NCI-H1436 treated with DMSO at 0.1 percent for 48 hours (cell line): ENCODE measurements around the gene CRISPLD2.

Source experiments
- DNase-seq: peaks from one replicate; lab custom pipeline; 2025; lab: John Stamatoyannopoulos, UW

CRISPLD2 gene

GRCh38 chr16:84913315-84913714 is 93.5 kb downstream of the CRISPLD2 start:
- no peak for DNase-seq

DNA sequence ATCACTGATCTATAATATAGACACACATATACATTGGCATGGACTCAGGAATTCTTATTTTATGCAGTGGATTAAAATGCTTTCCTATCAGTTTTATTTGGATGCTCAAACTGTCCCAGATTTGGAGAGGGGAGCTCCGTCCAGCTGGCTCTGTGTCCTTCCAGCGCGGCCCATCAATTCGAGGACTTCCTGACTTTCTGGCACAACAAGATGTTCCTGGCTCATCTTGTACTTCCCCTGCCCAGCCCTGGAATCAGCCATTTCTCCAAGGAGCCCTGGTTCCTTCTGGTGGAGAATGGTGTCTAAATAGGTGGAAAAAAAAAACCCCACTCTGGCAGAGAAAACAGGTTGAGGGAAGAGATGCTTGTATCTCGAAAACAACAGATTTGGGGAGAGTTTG is 94.5 kb downstream of the CRISPLD2 start:
- DNase-seq = no peak

GRCh38 chr16:84916178-84916577 is 96.4 kb downstream of the CRISPLD2 start:
- DNase-seq = no peak

- no peak for DNase-seq
Observed at GRCh38 chr16:84916850-84917249, 97.1 kb downstream of the CRISPLD2 start.

DNA sequence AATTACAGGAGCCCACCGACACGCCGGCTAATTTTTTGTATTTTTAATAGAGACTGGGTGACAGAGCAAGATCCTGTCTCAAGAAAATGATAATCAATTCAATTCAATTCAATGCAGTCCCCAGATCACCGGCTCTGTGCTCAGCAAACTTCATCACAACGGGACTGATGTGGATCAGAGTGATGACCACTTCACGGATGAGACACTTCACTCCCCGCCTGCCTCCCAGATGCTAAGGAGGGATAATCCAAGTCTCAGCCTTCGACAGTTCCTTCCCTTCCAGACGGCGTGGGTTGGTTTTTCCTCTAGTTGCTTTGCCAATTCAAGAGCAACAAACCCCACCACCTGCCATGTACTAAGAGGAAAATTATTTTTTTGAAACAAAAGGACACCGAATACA is 97.7 kb downstream of the CRISPLD2 start:
- DNase-seq = no peak

GRCh38 chr16:84918006-84918909 is 98.5 kb downstream of the CRISPLD2 start:
- no peak for DNase-seq

DNA sequence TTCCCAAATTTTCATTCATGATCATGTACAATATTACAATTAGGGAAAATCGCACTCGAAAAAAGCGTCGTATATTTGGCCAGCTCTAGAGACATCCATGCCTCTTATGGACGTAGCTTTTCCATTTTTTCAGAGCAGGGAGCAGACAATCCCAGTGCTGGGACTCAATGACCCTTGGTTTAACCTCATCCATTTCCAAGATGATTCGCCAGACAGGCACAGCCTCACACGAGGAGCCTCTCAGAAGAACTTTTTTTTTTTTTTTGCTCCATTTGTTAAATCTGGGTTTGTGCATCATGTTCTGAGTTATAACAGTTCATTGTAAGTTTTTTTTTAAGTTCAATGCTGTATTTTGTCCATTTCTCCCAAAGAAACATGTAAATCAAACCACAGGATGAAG is 99.5 kb downstream of the CRISPLD2 start:
- DNase-seq = no peak

- no peak for DNase-seq
Observed at GRCh38 chr16:84919708-84920107, 99.9 kb downstream of the CRISPLD2 start.

DNA sequence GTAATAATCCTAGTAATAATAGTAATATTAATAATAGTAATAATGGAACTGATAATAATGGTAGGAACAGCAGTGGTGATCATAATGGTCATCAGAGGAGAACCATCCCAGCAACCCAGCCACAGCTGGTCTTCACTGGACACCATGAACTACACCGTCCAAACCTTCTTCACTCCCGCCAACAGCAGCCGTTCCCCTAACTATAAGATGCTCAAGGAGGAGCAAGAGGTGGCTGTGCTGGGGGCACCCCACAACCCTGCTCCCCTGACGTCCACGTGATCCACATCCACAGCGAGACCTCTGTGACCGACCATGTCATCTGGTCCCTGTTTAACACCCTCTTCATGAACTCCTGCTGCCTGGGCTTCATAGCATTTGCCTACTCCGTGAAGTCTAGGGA is 100.5 kb downstream of the CRISPLD2 start:
- no peak for DNase-seq

DNA sequence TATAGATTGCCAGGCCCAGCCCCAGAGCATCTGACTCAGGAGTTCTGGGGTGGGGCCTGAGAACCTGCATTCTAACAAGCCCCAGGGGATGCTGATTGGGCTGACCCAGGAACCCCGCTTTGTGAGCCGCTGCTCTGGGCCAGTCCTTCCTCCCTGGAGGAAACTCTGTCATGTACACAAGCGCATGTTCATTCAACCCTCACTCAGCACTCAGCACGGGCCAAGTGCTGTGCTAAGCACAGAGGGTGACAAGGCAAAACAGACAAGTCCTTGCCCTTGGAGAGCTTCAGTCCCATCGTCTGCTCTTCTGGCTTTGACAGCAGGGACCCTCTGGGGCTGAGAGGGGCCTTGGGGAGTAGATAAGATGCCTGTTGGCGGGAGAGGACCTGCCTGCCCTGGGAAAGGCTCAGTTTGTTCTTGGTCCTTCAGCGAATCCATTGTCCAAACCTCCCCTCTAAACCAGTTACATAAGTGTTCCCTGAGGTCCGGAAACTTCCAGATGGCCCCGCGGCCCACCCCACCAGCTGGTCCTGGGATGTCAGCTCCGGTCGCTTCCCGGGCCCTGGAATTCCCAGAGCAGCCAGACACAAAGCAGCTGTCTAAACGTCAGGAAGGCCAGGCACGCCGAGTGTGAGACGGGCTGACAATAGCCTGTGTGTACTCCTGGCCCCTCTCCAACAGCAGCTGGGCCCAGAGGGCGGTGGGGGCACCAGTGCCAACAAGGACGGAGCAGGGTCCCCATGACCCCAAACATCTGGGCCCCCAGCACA is 102.8 kb downstream of the CRISPLD2 start:
- no peak for DNase-seq

- DNase-seq = no peak
Observed at GRCh38 chr16:84924331-84925091, 104.7 kb downstream of the CRISPLD2 start.

GRCh38 chr16:84925092-84925772 is 105.4 kb downstream of the CRISPLD2 start:
- no peak for DNase-seq

GRCh38 chr16:84925773-84926372 is 106.1 kb downstream of the CRISPLD2 start:
- DNase-seq = no peak

DNA sequence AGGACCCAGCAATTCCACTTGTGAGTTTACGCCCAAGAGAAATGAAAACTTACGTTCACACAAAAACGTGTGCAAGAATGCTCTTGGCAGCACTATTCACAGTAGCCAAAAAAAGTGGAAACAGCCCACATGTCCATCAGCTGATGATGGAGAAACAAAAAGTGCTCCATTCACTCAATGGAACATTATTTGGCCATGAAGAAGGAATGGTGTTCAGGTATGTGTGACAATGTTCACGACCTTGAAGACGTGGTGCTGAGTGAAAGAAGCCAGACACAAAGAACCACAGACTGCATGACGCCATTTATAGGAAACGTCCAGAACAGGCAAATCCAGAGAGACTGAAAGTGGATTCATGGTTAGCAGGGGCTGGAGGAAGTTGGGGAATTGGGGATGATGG is 106.7 kb downstream of the CRISPLD2 start:
- DNase-seq = no peak

- no peak for DNase-seq
Observed at GRCh38 chr16:84927621-84928591, 108.1 kb downstream of the CRISPLD2 start.

DNA sequence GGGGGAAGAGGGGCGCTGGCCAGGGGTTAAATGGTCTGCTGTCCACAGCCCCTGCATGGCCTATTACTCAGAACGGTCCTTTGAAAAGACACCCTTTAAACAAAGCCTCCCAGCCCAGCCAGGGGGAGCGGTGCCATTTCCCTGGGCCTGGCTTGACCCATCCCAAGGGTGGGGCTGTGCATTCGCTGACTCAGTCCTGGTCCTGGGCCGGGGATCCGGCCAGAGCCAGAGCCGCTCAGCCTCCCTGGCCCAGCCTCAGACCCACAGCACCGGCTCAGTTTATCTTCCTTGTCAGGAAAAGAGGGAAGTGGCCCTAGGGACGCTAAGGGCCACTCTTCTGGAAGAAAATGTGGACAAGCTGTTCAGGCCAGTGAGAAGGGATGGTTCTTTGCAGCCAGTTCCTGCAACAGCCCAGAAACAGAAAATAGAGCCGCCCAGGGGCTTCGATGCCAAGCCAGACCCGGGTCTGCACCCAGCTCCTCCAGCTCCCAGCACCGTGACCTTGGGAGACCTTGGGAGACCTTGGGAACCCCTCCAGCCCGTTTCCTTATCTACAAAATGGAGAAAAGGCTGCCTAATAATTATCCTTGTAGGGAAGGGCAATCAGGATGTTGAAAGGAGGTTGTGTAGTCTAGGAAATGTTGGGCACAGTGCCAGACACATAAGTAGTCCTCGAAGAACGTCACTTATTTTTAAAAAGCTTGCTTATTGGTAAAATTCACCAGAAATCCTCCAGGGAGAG is 109.1 kb downstream of the CRISPLD2 start:
- no peak for DNase-seq

DNA sequence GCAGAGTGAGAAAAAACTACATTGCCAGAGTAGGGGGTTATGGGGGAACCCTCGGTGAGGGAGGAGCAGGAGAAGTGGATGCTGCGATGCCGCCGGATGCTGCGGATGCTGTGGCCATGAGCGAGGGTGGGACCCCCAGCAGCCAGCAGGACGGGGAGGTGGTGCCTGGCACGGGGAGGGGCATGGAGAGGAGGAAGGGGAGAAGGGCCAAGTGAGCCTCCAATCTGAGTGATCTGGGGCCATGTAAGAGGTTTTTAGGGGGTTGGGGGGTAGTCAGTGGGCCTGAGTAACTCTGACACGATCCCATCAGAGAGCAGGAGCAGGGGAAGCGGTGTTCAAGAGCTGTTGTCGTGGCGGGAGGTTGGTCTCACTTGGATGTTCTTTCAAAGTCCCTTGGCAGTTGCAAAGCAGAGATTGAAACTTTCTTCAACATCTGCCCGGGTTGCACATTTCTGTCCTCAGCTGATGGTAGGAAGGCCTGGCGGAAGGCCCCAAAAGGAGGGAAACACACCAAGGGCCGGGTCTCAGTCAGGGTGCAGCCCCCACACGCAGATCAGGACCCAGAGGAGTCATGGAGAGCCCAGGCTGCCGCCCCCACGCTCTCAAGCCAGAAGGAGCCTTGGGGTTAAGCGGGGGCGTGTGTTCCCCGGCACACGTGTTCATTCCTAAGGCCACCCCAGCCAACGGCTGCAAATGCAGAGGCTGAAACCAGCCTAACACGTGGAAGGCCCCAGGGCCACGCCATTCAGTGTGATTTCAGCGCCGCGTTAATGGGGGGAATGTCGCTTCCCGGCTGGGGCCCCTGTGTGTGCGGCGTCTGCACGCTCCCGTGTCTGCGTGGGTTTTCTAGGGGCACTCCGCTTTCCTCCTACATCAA is 109.9 kb downstream of the CRISPLD2 start:
- no peak for DNase-seq

GRCh38 chr16:84930298-84931106 is 110.7 kb downstream of the CRISPLD2 start:
- no peak for DNase-seq
